HEK293T (cell line): ENCODE measurements around the gene GDF10.

ENCODE experiments used
- ARNT ChIP-seq: fragments of 450-650 bp; IDR thresholded peaks from 2 replicates; pipeline ENCODE4 v1.6.1; 2017; ENCODE audit warnings: mild to moderate bottlenecking
- FOXK2 ChIP-seq: fragments of 450-650 bp; IDR thresholded peaks from 2 replicates; pipeline ENCODE4 v1.6.1; 2016; ENCODE audit warnings: mild to moderate bottlenecking
- HDGF ChIP-seq: fragments of 450-650 bp; IDR thresholded peaks from 2 replicates; pipeline ENCODE4 v1.6.1; 2017; ENCODE audit warnings: antibody characterized with exemption, borderline replicate concordance
- LEF1 ChIP-seq: fragments of 450-650 bp; IDR thresholded peaks from 2 replicates; pipeline ENCODE4 v1.6.1; 2017; ENCODE audit warnings: mild to moderate bottlenecking, borderline replicate concordance
- SP1 ChIP-seq: fragments of 450-650 bp; IDR thresholded peaks from 2 replicates; pipeline ENCODE4 v1.6.1; 2017
- ZNF384 ChIP-seq: fragments of 450-650 bp; IDR thresholded peaks from 2 replicates; pipeline ENCODE4 v1.6.1; 2016
- TF ChIP-seq, protein P1 (sequence below): fragments of 450-650 bp; IDR thresholded peaks from 2 replicates; pipeline ENCODE4 v1.6.1; 2016

DNA sequence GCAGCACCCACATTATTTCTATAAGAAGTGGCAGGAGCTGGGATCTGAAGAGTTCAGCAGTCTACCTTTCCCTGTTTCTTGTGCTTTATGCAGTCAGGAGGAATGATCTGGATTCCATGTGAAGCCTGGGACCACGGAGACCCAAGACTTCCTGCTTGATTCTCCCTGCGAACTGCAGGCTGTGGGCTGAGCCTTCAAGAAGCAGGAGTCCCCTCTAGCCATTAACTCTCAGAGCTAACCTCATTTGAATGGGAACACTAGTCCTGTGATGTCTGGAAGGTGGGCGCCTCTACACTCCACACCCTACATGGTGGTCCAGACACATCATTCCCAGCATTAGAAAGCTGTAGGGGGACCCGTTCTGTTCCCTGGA is 47.3 kb downstream of the GDF10 start:
- TF ChIP-seq FOXK2 (no peak), ARNT (no peak), ZNF384 (no peak), HDGF (no peak), SP1 (no peak), LEF1 (no peak)
- TF ChIP-seq, protein P1, sequence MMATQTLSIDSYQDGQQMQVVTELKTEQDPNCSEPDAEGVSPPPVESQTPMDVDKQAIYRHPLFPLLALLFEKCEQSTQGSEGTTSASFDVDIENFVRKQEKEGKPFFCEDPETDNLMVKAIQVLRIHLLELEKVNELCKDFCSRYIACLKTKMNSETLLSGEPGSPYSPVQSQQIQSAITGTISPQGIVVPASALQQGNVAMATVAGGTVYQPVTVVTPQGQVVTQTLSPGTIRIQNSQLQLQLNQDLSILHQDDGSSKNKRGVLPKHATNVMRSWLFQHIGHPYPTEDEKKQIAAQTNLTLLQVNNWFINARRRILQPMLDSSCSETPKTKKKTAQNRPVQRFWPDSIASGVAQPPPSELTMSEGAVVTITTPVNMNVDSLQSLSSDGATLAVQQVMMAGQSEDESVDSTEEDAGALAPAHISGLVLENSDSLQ = no peak
